Measurements from ENCODE around the gene EXPH5.
A peak's percentile ranks its signal among the peaks of the same experiment; 100 is the strongest.
"Not testable (repeated sequence)": the region's sequence is repeated elsewhere in the genome, so short reads cannot be mapped to it uniquely, and the experiment has no call there.

Gene EXPH5

DNA sequence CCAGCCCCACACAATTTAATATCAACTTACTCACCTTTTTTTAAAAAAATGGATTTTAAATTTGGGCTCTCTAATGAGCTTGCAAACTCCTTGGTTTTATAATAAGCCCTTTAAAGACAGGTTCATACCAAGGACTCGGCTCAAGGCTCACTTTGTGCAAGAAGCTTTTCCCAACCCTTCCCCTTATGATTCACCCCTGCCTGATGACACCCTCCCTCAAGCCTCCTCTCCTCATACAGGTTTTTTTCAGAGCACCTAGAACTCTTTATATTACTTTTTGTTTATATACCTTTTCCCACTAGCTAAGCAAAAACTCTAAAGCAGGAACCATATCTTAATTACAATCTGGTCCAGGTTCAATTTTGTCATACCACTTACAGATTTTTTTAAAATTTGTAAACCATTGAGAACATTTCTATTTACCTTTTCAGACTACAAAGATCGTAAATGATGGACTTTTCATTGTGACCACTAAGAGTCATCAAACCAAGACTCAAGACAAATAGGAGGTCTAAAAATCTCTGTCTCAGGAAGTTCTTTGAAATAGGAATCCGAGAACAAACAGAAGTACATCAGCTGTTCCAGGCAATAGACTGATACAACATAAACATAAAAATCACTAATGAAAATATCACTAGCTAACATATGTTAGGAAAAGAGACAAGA, 13.1 kb upstream of the EXPH5 start:
- no peak overlapping the region for H3K9ac ChIP-seq
- H3K4me2 ChIP-seq, result no peak overlapping the region
- no peaks in the 10 kb centered on the region for H3K27me3 ChIP-seq
- H4K20me1 ChIP-seq, result no peaks in the 10 kb centered on the region
- no peaks in the 10 kb centered on the region for H3K9me3 ChIP-seq (replicated peaks in 1 of 11)
- no peak for TF ChIP-seq Cebpa-rat (IDR thresholded peaks at IDR 0.05)
- H3K27ac ChIP-seq, result no peak overlapping the region
- no peaks in the 10 kb centered on the region for H3K36me3 ChIP-seq
- peaks cover 0 to 8% (median 2%) of the 10 kb centered on the region in 10 experiments; a peak in 2 of 20 replicates for H3K4me1 ChIP-seq
- no peak overlapping the region for H3K4me3 ChIP-seq

- no peaks in the 10 kb centered on the region for H3K36me3 ChIP-seq
- TF ChIP-seq Cebpa-rat (IDR thresholded peaks at IDR 0.05), result no peak
- peaks cover 0 to 8% (median 2%) of the 10 kb centered on the region in 10 experiments; a peak in 2 of 20 replicates for H3K4me1 ChIP-seq
- H3K4me3 ChIP-seq, result no peak overlapping the region
- no peak overlapping the region for H3K27ac ChIP-seq
- H4K20me1 ChIP-seq, result no peaks in the 10 kb centered on the region
- no peak overlapping the region for H3K9ac ChIP-seq
- H3K27me3 ChIP-seq, result no peaks in the 10 kb centered on the region
- no peak overlapping the region for H3K4me2 ChIP-seq
- no peaks in the 10 kb centered on the region for H3K9me3 ChIP-seq (replicated peaks in 1 of 11)
Measured at GRCh38 chr11:108606070-108606469, 12.5 kb upstream of the EXPH5 start.

GRCh38 chr11:108602818-108603217, 9.2 kb upstream of the EXPH5 start:
- not testable (repeated sequence) for H3K9me3 ChIP-seq (replicated peaks in 1 of 11); H3K4me1 ChIP-seq; H3K27ac ChIP-seq; H3K27me3 ChIP-seq; H3K36me3 ChIP-seq; H3K4me2 ChIP-seq; H3K9ac ChIP-seq; H3K4me3 ChIP-seq; H4K20me1 ChIP-seq

- no peaks in the 10 kb centered on the region for H3K9me3 ChIP-seq (replicated peaks in 1 of 11)
- no peak overlapping the region for H3K4me3 ChIP-seq
- no peaks in the 10 kb centered on the region for H3K27me3 ChIP-seq
- H3K4me1 ChIP-seq, result no peaks in the 10 kb centered on the region
- no peak for TF ChIP-seq Cebpa-rat (IDR thresholded peaks at IDR 0.05)
- no peak overlapping the region for H3K9ac ChIP-seq
- H3K4me2 ChIP-seq, result no peak overlapping the region
- H3K27ac ChIP-seq, result no peak overlapping the region
- H4K20me1 ChIP-seq, result no peaks in the 10 kb centered on the region
- no peaks in the 10 kb centered on the region for H3K36me3 ChIP-seq
Measured at GRCh38 chr11:108601150-108601549, 7.6 kb upstream of the EXPH5 start.

- Histone ChIP-seq H3K4me3 (no peak overlapping the region), H3K36me3 (no peaks in the 10 kb centered on the region), H3K4me1 (no peaks in the 10 kb centered on the region), H3K27ac (no peak overlapping the region), H3K27me3 (peaks cover 0 to 5% (median 1%) of the 10 kb centered on the region in 11 experiments; a peak in 6 of 22 replicates), H3K4me2 (no peak overlapping the region), H3K9me3 (replicated peaks in 1 of 11) (no peaks in the 10 kb centered on the region), H3K9ac (no peak overlapping the region), H4K20me1 (no peaks in the 10 kb centered on the region)
- no peak for TF ChIP-seq Cebpa-rat (IDR thresholded peaks at IDR 0.05)
Measured at GRCh38 chr11:108599978-108600377, 6.4 kb upstream of the EXPH5 start.

- Histone ChIP-seq H3K4me3 (no peak overlapping the region), H3K4me1 (peaks cover 0 to 5% (median 0%) of the 10 kb centered on the region in 10 experiments; a peak in 5 of 20 replicates), H3K4me2 (no peak overlapping the region), H3K9me3 (replicated peaks in 1 of 11) (peaks cover 0 to 3% (median 0%) of the 10 kb centered on the region in 11 experiments; a peak in 6 of 22 replicates), H4K20me1 (no peaks in the 10 kb centered on the region), H3K36me3 (no peaks in the 10 kb centered on the region), H3K27me3 (peaks cover 18 to 26% (median 23%) of the 10 kb centered on the region in 11 experiments), H3K27ac (no peak overlapping the region), H3K9ac (no peak overlapping the region)
- TF ChIP-seq Cebpa-rat (IDR thresholded peaks at IDR 0.05), result no peak
Measured at GRCh38 chr11:108597736-108598355, 4.3 kb upstream of the EXPH5 start.

- peaks cover 30 to 38% (median 34%) of the 10 kb centered on the region in 11 experiments for H3K27me3 ChIP-seq
- no peak overlapping the region for H3K9ac ChIP-seq
- no peak overlapping the region for H3K4me2 ChIP-seq
- no peak overlapping the region for H3K27ac ChIP-seq
- no peaks in the 10 kb centered on the region for H4K20me1 ChIP-seq
- H3K4me3 ChIP-seq, result no peak overlapping the region
- no peak for TF ChIP-seq Cebpa-rat (IDR thresholded peaks at IDR 0.05)
- H3K4me1 ChIP-seq, result peaks cover 0 to 8% (median 0%) of the 10 kb centered on the region in 10 experiments; a peak in 5 of 20 replicates
- peaks cover 0 to 11% (median 0%) of the 10 kb centered on the region in 11 experiments; a peak in 9 of 22 replicates for H3K9me3 ChIP-seq (replicated peaks in 1 of 11)
- H3K36me3 ChIP-seq, result no peaks in the 10 kb centered on the region
Measured at GRCh38 chr11:108596701-108597100, 3.1 kb upstream of the EXPH5 start.

- Histone ChIP-seq H3K9ac (no peak overlapping the region), H3K27ac (no peak overlapping the region), H3K36me3 (no peaks in the 10 kb centered on the region), H4K20me1 (no peaks in the 10 kb centered on the region), H3K9me3 (replicated peaks in 1 of 11) (peaks cover 0 to 11% (median 0%) of the 10 kb centered on the region in 11 experiments; a peak in 9 of 22 replicates), H3K4me1 (peaks cover 0 to 8% (median 0%) of the 10 kb centered on the region in 10 experiments; a peak in 5 of 20 replicates), H3K4me3 (peak overlapping the region in 8 of 10 experiments; percentile 57 to 72 (median 67); a peak in 9 of 20 replicates), H3K4me2 (peak overlapping the region; percentile 71 to 95 (median 88); a peak in 19 of 22 replicates), H3K27me3 (peaks cover 32 to 50% (median 43%) of the 10 kb centered on the region in 11 experiments)
- no peak for TF ChIP-seq Cebpa-rat (IDR thresholded peaks at IDR 0.05)
Measured at GRCh38 chr11:108593923-108594434, 411 bp upstream of the EXPH5 start.

- TF ChIP-seq Cebpa-rat (IDR thresholded peaks at IDR 0.05), result no peak
- peaks cover 0 to 11% (median 0%) of the 10 kb centered on the region in 11 experiments; a peak in 9 of 22 replicates for H3K9me3 ChIP-seq (replicated peaks in 1 of 11)
- peak overlapping the region; percentile 54 to 72 (median 66) for H3K4me3 ChIP-seq
- peaks cover 32 to 50% (median 43%) of the 10 kb centered on the region in 11 experiments for H3K27me3 ChIP-seq
- no peak overlapping the region for H3K27ac ChIP-seq
- H3K36me3 ChIP-seq, result no peaks in the 10 kb centered on the region
- peak overlapping the region in 10 of 11 experiments; percentile 2 to 60 (median 52); a peak in 16 of 22 replicates for H3K9ac ChIP-seq
- H3K4me2 ChIP-seq, result peak overlapping the region; percentile 71 to 95 (median 88)
- no peaks in the 10 kb centered on the region for H4K20me1 ChIP-seq
- H3K4me1 ChIP-seq, result peaks cover 0 to 8% (median 0%) of the 10 kb centered on the region in 10 experiments; a peak in 5 of 20 replicates
Measured at GRCh38 chr11:108592591-108593213, 866 bp downstream of the EXPH5 start.
